Stimulated activated CD4-positive, alpha-beta T cell treated with anti-CD3 and anti-CD28 coated beads, Interleukin-15, amount 100 ng/mL, for 1 hour (primary cell): ENCODE data around the gene CYBC1.
A peak's percentile ranks its signal among the peaks of the same experiment; 100 is the strongest.
"Not testable (repeated sequence)": the region's sequence is repeated elsewhere in the genome, so short reads cannot be mapped to it uniquely, and the experiment has no call there.

Experiments used
- DNase-seq, 2 donors: peaks; one replicate each; pipeline ENCODE4 v3.0.0-alpha.2; 2020; ENCODE audit warnings: low read depth in 1 of 2, low spot score in 1 of 2

The CYBC1 gene

DNA sequence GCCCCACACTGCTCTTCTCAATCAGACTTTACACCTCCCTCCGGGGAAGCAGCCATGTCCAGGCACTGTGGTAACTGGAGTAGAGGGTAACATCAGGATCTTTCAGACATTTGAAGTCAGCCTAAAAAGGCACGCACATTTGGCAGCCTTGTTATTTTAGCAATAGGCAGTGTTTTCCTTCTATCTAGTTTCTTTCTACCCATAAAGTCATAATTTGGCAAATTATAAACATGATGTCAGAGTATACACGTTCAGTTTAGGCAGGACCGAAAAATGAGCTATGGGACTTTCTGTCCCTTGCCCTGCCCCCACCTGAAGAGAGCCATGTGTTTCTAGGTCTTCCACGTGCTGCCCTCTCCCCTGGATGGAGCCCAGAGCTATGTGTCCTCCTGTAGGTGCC, 29.1 kb upstream of the CYBC1 start:
- no peak for DNase-seq

DNA sequence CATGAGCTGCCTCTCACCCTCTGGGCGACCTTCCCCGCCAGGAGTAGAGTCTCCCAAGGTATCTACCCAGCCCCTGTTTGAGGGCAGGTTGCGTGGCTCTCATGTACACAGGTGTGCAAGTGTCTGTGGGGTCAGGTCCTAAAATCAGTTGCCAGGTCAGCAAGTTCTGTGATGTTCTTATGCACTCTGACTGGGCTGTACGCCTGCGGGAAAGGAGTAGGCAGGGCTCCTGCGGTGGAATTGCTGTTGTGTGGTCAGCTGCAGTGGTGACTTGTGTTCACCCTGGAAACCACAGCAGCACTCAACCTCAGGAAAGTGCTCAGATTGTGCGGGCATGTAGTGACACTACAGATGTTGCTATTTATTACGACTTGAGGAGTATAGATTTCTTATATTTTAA, 27.4 kb upstream of the CYBC1 start:
- DNase-seq = no peak

DNA sequence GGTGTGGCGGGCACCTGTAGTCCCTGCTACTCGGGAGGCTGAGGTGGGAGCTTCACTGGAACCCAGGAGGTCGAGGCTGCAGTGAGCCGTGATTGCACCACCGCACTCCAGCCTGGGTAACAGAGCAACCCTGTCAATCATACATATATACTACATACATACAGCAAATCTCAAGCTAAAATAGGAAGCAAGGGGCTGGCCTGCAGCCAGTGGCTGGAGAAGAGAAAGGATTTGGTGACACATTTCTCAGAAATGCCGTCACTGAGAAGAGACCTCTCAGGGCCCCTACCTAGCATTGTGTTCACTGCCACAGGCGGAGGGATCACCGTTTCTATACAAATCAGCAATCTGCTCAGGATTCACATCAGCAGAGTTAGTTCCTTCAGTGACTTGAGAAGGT, 24.9 kb upstream of the CYBC1 start:
- DNase-seq = no peak

DNA sequence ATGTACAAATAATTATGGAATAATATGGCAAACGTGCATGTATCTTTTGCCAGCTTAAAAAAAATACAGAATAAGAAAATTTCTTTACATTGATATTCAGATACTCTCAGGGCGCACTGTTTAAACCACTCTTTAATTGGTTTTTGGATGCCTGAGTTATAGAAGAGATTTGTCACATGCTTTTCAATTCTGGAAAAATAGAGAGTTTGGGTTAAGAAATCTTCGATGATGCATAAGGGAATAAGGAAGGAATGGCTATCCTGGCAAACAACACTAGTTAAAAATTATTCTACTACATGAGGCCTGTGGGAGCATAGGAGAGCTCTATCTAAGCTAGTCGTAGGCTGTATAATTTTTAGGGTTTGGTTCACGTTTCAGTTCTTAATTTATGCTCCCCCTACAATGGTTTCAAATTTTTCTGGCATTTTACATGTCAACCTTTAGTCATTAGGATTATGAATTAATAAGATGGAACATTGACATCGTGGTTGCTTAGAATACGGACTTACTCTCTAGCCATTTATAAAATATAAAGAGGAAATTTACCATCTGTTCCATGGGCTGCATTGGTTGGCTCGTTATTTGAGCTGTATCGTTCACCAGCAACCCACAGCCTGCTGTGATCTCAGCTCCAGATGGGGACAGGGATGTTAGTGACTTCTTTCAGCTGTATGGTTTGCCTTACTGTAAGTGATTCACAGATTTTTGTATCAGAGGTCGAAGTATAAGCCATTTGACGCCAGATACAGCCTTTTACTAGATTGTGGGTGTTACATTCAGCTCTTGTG, 23.9 kb upstream of the CYBC1 start:
- no peak for DNase-seq

DNA sequence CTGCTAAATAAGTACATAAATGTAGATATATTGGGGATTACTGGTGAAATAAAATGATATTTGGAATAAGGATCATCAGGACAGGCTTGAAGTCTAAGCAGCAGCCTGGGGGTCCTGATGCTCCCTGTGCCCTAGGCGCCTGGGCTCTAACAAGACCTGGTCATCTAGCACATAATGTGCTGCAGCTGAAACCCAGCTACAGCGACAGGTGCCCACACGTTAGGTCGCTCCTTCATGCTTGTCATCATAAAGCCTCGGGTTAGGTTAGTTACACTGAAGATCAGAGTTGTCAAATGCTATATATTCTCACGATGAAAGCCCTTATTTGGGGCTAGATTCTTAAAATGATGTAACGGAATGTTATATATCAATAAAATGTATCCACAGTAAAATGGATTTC, 19.5 kb upstream of the CYBC1 start:
- DNase-seq = no peak

DNA sequence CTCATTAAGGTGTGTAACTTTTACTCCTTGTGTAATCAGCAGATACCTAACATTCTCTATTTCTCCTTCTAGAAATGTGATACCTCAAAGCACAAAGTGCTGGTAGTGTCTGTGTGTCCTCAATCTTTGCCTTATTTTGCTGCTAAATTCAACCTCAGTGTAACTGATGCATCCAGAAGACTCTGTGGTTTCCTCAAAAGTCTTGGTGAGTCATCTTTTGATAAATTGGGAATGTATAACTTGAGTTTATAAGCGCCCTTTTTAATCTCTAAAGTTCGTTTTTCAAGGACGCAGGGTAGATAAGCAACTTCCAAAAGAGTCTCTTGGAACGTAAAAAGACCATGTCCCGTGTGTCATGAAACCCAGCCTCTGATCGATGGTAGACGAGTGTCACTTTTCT, 18.1 kb upstream of the CYBC1 start:
- DNase-seq = no peak

DNA sequence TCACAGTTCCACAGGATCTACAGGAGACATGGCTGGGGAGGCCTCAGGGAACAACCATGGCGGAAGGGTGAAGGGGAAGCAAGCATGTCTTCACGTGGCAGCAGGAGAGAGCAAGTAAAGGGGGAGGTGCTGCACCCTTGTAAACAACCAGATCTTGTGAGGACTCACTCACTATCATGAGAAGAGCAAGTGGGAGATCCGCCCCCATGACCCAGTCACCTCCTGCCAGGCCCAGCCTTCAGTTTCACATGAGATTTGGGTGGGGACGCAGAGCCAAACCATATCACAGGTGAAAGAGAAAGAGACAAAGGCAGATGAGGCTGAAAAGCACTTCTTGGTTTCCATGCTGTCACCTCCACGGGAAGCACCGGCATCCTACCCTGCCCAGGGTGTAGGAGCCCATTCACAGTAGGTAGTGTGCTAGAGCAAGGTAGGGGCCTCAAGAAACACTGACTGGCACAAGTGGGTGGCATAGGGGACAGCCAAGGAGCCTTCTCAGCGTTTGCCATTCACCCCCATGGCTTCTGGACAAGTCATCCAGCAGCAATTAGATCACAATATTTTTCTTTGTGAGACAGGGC, 14.6 kb upstream of the CYBC1 start:
- DNase-seq = no peak

DNA sequence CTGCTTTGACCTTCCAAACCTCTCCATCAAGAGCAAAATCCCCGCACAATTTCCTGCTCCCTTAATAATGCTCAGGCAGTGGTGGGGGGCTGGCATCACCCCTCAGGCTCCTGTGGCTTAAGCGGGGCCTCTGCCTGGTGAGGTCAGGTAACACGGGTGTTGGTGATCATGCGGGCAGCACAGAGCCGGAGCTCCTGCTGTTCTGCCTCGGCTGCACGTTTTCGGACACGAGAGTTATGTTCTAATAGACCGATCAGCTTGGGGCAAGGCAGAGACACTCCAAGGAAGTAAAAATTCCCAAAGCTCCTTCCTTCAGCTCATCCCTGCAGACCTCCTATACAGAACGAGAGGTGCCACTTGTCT, 14.0 kb upstream of the CYBC1 start:
- DNase-seq = no peak

DNA sequence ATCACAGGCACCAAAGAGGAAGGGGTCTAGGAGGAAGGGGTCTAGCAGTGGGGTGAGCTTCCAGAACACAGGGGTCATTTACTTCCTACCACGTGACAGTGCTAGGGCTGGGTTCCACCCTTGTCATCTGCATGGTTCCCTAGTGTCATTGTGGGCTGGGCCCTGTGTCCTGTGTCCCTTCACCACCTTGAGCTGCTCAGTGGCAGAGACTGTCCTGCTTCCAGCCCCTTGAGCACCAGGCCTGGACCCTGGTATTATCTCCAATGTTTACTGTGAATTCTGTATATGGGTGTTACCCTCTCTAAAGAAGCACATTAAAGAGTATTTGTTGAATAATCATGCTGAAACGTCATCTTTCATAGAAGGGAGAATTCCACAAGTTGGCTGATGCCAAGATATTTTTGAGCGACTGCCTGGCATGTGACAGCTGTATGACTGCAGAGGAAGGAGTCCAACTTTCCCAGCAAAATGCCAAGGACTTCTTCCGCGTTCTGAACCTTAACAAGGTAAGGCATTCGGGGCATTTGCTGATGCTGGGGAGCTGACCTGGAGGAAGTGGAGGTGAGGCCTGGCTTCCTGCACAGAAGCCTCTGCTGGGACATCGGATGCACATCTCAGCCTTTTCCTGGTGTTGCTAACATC, 13.5 kb upstream of the CYBC1 start:
- no peak for DNase-seq

DNA sequence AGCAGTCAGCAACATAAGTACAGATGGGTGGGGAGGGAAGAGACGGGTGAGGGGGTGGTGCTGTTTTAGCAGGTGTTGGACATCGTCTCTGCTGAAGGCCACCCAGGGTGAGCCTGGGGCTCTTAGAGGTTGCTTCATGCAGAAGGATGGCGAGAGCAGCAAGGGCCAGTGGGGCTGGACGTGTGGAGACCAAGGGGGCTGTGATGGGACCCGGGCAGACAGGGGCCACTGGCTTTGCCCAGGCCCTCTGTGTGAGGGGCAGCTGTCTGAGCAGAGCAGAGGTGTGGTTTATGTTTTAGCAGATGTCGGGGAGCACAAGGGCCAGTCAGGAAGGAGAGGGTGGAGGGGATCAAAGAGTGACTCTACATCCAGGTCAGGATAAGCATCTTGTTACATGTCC, 12.8 kb upstream of the CYBC1 start:
- DNase-seq = no peak

DNA sequence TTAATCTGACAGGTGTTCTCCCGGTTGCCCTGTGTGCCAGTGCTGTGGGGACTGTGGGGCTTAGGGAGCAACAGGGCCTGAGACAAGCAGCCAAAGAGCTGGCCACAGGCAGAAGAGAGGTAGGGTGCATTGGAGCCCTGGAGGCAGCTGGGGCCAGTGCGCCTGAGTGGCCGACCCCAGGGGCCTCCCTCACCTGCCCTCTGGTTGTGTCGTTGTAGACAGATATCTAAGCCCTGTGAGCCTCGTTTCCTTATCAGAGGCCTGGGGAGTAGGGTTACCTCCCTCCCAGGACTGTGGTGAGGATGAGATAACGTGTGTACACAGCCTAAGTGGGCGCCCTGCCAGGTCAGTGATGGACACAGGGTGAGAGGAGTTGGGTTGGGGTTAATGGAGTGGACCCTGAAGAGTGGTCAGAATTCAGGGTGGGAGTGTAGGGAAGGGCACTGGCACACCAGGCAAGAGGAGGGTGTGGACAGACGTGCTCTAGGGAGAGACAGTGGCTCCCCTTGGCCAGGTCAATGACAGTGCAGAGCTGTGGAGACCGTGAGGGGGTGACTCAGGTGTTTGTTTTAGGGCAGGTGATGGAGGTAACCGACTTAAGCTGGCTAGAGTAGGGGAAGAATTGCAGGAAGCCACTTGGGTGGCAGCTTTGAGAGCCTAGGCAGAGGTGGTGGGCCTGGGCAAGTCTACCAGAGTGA, 11.4 kb upstream of the CYBC1 start:
- DNase-seq = no peak

DNA sequence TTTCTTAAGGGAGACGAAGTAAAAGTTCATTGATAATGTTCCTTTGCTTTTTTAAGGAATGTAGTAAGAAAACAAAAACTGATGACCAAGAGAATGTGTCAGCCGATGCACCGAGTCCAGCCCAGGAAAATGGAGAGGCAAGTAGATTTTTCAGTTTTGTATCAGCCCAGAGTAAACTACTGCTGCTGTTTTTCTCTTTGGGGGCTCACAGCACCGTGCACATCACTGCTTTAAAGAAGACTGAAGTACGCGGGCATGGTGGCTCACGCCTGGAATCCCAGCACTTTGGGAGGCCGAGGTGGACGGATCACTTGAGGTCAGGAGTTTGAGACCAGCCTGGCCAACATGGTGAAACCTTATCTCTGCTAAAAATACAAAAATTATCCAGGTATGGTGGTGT, 9.4 kb upstream of the CYBC1 start:
- not testable (repeated sequence) for DNase-seq

DNA sequence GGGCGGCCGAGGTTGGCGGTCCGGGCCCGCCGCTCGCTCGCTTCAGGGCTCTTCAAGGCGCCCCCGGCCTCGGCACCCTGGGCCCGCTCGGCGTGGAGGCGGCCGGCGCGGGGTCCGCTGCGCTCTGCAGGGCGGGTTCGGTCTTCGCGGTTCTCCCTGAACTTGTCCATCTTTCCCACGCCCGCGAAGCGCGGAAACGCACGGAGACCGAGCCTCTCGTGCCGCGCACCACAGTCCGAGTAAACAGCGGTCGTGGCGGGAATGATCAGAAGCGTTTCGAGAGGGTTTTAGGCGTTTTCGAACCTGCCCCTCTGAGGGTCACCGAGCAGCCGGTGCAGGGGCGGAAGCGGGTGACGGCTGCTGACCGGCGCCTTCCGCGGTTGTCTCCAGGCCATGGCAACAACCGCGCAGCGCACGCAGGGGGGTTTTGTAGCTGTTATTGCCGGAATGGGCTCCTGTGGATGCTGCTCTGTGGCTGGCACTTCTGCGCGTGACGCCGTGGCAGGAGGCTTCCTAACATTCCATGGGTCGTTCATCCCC, 8.4 kb upstream of the CYBC1 start:
- DNase-seq = no peak

DNA sequence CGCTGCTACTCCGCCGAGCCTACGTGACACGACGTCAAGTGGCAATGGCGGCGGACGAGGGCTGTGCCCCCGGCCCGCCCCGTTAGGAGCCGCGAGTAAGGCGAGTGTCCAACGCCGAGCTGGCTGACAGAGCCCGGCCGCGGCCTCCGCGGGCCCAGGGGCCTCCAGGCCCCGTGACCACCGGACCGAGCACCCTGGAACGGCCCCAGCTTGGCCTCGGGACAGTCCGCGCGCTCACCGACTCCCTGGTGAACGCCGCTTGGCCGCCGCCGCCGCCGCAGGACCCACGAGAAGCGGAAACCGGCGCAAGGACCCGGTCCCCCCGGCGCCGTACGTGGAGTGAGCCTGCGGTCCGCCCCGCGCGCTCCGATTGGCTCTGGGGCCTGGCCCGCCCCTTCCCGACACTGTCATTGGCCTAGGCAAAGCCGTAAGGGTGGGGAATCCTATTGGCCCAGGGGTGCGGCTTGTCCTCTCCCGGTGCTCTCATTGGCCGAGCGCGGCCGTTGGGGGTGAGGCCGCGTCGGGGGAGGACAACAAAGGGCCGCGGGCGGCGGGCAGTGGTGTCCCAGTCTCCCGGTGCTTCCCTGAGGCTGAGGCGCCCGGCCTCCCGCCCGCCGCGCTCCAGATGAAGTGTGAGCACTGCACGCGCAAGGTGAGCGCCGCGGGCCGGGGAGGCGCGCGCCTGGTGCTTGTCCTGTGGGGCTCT, 7.8 kb upstream of the CYBC1 start, which contains the start of gene NARF:
Gene NARF, plus strand, starts transcription at position 563 of the 706 bp plus-strand sequence. Its CDS starts 63 bp downstream, at position 626.
- peak; percentile 89 to 92 for DNase-seq

DNA sequence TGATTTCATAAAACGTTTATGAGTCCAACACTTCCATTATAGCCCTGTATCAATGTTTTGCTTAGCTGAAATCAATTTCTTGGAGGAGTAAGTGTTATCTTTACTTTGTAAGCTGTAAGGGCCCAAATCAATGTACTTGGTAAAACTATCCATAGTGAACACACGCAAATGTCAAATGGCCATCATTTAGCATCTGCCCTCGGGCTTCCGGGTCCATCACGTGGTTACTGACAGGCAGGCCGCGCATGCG, 7.3 kb upstream of the CYBC1 start:
- DNase-seq = no peak

DNA sequence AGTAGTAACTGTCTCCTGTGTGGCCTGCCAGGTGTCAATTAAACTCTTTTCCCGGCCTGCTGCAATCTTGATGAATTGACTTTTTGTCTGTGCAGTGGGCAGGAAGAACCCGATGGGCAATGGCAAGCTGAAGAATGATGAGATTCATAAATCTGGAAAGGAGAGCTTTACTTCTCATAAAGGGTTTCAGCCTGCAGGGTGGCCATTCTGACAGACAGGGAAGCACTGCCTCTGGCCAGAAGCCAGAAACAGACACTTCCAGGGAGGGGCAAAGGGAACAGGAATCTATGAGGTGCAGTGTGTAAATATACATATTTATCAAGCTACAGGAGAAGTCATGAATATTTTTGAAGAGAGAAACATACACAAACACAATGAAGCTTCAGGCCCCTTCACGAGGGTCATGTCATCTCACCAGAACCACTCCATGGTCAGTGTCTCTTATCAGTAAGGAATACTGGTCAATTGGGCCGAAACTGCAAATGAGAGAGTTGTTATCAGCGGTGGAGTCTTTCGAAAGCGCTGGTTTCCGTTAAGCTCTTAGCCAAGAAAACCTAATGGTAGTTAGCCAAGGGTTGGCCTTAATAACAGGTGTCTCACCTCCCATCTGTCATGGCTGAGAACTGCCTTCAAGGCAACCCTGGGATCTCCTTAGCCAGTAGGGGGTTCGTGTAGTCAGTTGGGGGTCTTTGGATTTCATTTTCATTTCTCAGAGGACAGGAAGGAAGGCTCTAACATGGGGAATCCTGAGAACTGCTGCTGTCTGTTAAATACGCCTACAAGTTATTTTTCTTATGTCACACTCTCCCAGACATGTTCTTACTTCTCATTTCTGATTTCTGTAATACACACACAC, 6.7 kb upstream of the CYBC1 start:
- no peak for DNase-seq

DNA sequence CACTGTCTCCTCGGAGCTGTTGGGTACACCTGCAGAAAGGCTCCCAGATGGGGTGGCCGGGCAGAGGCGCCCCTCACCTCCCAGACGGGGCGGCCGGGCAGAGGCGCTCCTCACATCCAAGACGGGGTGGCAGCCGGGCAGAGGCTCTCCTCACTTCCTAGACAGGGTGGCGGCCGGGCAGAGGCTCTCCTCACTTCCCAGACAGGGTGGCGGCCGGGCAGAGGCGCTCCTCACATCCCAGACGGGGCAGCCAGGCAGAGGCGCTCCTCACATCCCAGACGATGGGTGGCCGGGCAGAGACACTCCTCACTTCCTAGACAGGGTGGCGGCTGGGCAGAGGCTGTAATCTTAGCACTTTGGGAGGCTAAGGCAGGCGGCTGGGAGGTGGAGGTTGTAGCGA, 3.2 kb upstream of the CYBC1 start:
- DNase-seq = not testable (repeated sequence)

DNA sequence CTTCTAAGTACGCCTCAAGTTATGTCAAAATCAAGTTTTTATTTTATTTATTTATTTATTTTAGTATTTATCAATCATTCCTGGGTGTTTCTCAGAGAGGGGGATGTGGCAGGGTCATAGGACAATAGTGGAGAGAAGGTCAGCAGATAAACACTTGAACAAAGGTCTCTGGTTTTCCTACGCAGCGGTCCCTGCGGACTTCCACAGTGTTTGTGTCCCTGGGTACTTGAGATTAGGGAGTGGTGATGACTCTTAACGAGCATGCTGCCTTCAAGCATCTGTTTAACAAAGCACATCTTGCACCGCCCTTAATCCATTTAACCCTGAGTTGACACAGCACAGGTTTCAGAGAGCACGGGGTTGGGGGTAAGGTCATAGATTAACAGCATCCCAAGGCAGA, 2.6 kb upstream of the CYBC1 start:
- not testable (repeated sequence) for DNase-seq

DNA sequence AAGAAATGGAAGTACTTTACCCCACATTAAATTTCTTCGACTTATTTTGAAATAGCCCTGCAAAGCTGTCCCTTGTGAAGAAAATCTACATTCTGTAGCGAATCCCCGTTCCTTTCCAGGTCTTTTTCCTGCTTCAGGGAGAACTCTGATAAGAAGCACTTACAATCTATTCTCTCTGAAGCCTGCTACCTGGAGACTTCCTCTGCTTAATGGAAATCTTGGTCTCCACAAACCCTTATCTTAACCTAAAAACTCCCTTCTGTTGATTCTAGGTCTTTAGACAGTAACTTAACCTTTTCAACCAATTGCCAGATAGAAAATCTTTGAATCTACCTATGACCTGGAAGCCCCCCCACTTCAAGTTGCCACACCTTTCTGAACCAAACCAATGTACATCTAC, 1.6 kb upstream of the CYBC1 start:
- DNase-seq = no peak

DNA sequence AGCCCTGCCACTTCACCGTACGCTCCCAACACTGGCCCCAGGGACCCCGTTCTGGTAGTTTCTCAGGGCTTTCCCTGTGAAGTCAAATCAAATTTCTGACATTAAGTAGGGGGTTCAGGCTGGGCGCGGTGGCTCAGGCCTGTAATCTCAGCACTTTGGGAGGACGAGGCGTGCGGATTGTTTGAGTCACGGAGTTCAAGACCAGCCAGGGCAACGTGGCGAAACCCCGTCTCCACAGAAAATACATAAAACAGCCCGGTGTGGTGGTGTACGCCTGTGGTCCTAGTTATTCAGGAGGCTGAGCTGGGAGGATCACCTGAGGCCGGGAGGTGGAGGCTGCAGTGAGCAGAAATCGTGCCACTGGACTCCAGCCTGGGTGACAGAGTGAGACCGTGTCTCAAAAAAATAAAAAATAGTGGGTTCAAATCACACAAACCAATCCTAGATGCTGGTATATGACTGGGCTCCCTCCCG, 632 bp downstream of the CYBC1 start:
- peak in 1 of 2 donors; percentile 18 for DNase-seq
